Measurements from ENCODE around the gene VPS33A.

- TF ChIP-seq POLR2A (IDR thresholded peaks at IDR 0.05; ENCODE audit: low read depth, low read length) (no peak), EZH2 (IDR thresholded peaks at IDR 0.05; ENCODE audit: borderline replicate concordance, low read depth, low read length, severe bottlenecking) (no peak)
Observed at GRCh38 chr12:122232691-122233090, 33.6 kb downstream of the VPS33A start.
